K562 (cell line): Measurements from ENCODE around the gene DYNLT3. TPM values are rescaled to one million over a fixed set of nuclear protein-coding genes. Genes with fewer than 3 reads are reported as not detected.

ENCODE experiments used
- ARID2 ChIP-seq: fragments of 450-650 bp; IDR thresholded peaks from 2 replicates; pipeline ENCODE4 v1.6.1; 2017; ENCODE audit warnings: antibody characterized with exemption, mild to moderate bottlenecking
- BACH1 ChIP-seq: fragments of 200-800 bp; sonication (Bioruptor generic); IDR thresholded peaks from 2 replicates; pipeline ENCODE4 v1.6.1; 2016; ENCODE audit warnings: missing genetic modification characterization, missing compliant biosample characterization
- EHMT2 ChIP-seq: fragments of 450-650 bp; IDR thresholded peaks from 2 replicates; pipeline ENCODE4 v1.6.1; 2018; ENCODE audit warnings: antibody characterized with exemption
- MYNN ChIP-seq, 2 experiments: sonication (generic); formaldehyde crosslinking in 1 of 2; IDR thresholded peaks; 2 replicates each; pipeline versions ENCODE4 v1.5.0 to v1.6.1; 2016 to 2020; ENCODE audit warnings: antibody characterized with exemption in 1 of 2, missing genetic modification reagents in 1 of 2
- NFE2 ChIP-seq: IDR thresholded peaks from 2 replicates; pipeline ENCODE4 v1.6.1; 2014; ENCODE audit warnings: antibody characterized with exemption, low read depth
- NR1H2 ChIP-seq: sonication (generic); formaldehyde crosslinking; IDR thresholded peaks from 2 replicates; pipeline ENCODE4 v1.4.0; 2020; ENCODE audit warnings: mild to moderate bottlenecking, missing genetic modification reagents
- SMARCB1 ChIP-seq: IDR thresholded peaks from 2 replicates; pipeline ENCODE4 v1.6.1; 2011; ENCODE audit warnings: improper control_type of control experiment, low read depth; ENCODE audit not compliant: insufficient read length
- SP1 ChIP-seq: sonication (generic); formaldehyde crosslinking; IDR thresholded peaks from 2 replicates; pipeline ENCODE4 v1.8.1; 2022; ENCODE audit warnings: mild to moderate bottlenecking, missing genetic modification reagents
- U2AF1 ChIP-seq: fragments of 200-400 bp; formaldehyde crosslinking; optimal IDR thresholded peaks from 2 replicates; pipeline ENCODE3; 2017; ENCODE audit warnings: mild to moderate bottlenecking, low read depth, low read length, moderate library complexity
- ZFP36 ChIP-seq: fragments of 150-350 bp; IDR thresholded peaks from 2 replicates; pipeline ENCODE4 v1.6.1; 2018; ENCODE audit warnings: low read length, low read depth; ENCODE audit not compliant: partially characterized antibody
- ZKSCAN1 ChIP-seq: fragments of 150-350 bp; IDR thresholded peaks from 2 replicates; pipeline ENCODE4 v1.6.1; 2016; ENCODE audit warnings: low read depth, low read length
- polyA plus RNA-seq, 8 experiments: library from polyadenylated mRNA; depleted of rRNA in 4 of 8; stranded (reverse) in 5 of 8; unstranded in 3 of 8; fragments of >200 nt; fragmentation: Nextera tagmentation in 2 of 8; fragmentation: Illumina TruSeq in 1 of 8; extraction: Ambion mirVana in 2 of 8; extraction: Trizol in 1 of 8; gene quantifications; 2 replicates each; pipeline versions ENCODE4 v1.2.1 to v1.2.3, GENCODE V29; 2011 to 2014; ENCODE audit warnings: inconsistent platforms in 1 of 8, missing spikeins in 1 of 8
- total RNA-seq, 7 experiments: library from RNA; depleted of rRNA in 6 of 7; stranded (reverse); fragments of >200 nt in 6 of 7; fragmentation: Illumina TruSeq in 2 of 7; extraction: Trizol in 2 of 7; gene quantifications; 2 replicates each; pipeline versions ENCODE4 v1.2.1 to v1.2.3, GENCODE V29; 2011 to 2021; ENCODE audit warnings: low replicate concordance in 1 of 7
- TF ChIP-seq, protein P1 (sequence below): fragments of 200-400 bp; formaldehyde crosslinking; IDR thresholded peaks from 2 replicates; pipeline ENCODE4 v1.6.1; 2017; ENCODE audit warnings: mild to moderate bottlenecking, low read depth, low read length, moderate library complexity
- TF ChIP-seq, protein P2 (sequence below): fragments of 250-450 bp; sonication (Bioruptor Pico); IDR thresholded peaks from 2 replicates; pipeline ENCODE4 v1.8.0; 2021; ENCODE audit warnings: moderate library complexity, mild to moderate bottlenecking, inconsistent platforms
- TF ChIP-seq, protein P3 (sequence below): sonication (generic); formaldehyde crosslinking; IDR thresholded peaks from 2 replicates; pipeline ENCODE4 v1.8.1; 2023; ENCODE audit warnings: mild to moderate bottlenecking, missing genetic modification reagents
- TF ChIP-seq, protein P4 (sequence below): fragments of 250-450 bp; sonication (Bioruptor Pico); IDR thresholded peaks from 2 replicates; pipeline ENCODE4 v1.5.0; 2022; ENCODE audit warnings: mild to moderate bottlenecking
- TF ChIP-seq, protein P5 (sequence below): sonication (generic); formaldehyde crosslinking; IDR thresholded peaks from 2 replicates; pipeline ENCODE4 v1.8.0; 2022; ENCODE audit warnings: mild to moderate bottlenecking, missing genetic modification reagents

DYNLT3 gene
- total and polyA plus RNA-seq, 9 of the 15 experiments (the other 6 are each of a cell fraction or from before 2014, with no cell fraction given): 4.5 to 17.5 (median 8.3) TPM

DNA sequence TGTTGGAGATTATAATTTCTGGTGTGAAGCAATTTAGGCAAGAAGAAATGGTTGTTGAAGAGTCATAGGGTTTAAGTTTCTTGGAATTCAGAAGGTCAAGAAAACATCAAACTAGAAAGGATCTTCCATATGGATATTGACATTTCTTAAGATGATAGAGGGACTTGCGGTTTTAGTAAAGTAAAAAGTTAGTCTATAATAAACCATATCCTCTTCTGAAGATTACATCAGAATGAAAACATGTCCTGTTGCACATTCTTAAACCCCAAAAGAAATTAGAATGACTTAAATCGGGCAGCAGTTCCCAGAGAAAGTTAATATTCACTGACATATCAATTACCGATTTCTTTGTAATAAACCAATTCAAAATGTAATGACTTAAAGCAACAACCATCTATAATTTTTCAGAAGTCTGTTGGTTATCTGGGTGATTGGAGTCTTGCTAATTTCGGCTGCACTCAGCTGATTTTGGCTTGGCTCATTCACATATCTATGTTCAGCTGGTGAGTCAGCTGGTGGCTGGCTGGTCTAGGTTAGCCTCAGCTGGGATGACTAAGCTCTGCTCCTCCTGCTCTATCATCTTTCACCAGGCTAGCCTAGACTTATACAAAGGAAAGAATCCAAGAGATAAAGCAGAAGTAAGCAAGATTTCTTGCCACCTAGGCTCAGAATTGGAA is 24.4 kb upstream of the DYNLT3 start (continued):
- no peak for TF ChIP-seq SP1 (CRISPR knock-in tag)
- TF ChIP-seq, protein P1, sequence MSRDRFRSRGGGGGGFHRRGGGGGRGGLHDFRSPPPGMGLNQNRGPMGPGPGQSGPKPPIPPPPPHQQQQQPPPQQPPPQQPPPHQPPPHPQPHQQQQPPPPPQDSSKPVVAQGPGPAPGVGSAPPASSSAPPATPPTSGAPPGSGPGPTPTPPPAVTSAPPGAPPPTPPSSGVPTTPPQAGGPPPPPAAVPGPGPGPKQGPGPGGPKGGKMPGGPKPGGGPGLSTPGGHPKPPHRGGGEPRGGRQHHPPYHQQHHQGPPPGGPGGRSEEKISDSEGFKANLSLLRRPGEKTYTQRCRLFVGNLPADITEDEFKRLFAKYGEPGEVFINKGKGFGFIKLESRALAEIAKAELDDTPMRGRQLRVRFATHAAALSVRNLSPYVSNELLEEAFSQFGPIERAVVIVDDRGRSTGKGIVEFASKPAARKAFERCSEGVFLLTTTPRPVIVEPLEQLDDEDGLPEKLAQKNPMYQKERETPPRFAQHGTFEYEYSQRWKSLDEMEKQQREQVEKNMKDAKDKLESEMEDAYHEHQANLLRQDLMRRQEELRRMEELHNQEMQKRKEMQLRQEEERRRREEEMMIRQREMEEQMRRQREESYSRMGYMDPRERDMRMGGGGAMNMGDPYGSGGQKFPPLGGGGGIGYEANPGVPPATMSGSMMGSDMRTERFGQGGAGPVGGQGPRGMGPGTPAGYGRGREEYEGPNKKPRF: no peak
- TF ChIP-seq, protein P2, sequence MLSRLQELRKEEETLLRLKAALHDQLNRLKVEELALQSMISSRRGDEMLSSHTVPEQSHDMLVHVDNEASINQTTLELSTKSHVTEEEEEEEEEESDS: no peak
- TF ChIP-seq, protein P3, sequence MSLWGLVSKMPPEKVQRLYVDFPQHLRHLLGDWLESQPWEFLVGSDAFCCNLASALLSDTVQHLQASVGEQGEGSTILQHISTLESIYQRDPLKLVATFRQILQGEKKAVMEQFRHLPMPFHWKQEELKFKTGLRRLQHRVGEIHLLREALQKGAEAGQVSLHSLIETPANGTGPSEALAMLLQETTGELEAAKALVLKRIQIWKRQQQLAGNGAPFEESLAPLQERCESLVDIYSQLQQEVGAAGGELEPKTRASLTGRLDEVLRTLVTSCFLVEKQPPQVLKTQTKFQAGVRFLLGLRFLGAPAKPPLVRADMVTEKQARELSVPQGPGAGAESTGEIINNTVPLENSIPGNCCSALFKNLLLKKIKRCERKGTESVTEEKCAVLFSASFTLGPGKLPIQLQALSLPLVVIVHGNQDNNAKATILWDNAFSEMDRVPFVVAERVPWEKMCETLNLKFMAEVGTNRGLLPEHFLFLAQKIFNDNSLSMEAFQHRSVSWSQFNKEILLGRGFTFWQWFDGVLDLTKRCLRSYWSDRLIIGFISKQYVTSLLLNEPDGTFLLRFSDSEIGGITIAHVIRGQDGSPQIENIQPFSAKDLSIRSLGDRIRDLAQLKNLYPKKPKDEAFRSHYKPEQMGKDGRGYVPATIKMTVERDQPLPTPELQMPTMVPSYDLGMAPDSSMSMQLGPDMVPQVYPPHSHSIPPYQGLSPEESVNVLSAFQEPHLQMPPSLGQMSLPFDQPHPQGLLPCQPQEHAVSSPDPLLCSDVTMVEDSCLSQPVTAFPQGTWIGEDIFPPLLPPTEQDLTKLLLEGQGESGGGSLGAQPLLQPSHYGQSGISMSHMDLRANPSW (CRISPR knock-in tag): no peak
- TF ChIP-seq, protein P4, sequence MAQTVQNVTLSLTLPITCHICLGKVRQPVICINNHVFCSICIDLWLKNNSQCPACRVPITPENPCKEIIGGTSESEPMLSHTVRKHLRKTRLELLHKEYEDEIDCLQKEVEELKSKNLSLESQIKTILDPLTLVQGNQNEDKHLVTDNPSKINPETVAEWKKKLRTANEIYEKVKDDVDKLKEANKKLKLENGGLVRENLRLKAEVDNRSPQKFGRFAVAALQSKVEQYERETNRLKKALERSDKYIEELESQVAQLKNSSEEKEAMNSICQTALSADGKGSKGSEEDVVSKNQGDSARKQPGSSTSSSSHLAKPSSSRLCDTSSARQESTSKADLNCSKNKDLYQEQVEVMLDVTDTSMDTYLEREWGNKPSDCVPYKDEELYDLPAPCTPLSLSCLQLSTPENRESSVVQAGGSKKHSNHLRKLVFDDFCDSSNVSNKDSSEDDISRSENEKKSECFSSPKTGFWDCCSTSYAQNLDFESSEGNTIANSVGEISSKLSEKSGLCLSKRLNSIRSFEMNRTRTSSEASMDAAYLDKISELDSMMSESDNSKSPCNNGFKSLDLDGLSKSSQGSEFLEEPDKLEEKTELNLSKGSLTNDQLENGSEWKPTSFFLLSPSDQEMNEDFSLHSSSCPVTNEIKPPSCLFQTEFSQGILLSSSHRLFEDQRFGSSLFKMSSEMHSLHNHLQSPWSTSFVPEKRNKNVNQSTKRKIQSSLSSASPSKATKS (CRISPR knock-in tag): no peak
- TF ChIP-seq SMARCB1: no peak
- TF ChIP-seq, protein P5, sequence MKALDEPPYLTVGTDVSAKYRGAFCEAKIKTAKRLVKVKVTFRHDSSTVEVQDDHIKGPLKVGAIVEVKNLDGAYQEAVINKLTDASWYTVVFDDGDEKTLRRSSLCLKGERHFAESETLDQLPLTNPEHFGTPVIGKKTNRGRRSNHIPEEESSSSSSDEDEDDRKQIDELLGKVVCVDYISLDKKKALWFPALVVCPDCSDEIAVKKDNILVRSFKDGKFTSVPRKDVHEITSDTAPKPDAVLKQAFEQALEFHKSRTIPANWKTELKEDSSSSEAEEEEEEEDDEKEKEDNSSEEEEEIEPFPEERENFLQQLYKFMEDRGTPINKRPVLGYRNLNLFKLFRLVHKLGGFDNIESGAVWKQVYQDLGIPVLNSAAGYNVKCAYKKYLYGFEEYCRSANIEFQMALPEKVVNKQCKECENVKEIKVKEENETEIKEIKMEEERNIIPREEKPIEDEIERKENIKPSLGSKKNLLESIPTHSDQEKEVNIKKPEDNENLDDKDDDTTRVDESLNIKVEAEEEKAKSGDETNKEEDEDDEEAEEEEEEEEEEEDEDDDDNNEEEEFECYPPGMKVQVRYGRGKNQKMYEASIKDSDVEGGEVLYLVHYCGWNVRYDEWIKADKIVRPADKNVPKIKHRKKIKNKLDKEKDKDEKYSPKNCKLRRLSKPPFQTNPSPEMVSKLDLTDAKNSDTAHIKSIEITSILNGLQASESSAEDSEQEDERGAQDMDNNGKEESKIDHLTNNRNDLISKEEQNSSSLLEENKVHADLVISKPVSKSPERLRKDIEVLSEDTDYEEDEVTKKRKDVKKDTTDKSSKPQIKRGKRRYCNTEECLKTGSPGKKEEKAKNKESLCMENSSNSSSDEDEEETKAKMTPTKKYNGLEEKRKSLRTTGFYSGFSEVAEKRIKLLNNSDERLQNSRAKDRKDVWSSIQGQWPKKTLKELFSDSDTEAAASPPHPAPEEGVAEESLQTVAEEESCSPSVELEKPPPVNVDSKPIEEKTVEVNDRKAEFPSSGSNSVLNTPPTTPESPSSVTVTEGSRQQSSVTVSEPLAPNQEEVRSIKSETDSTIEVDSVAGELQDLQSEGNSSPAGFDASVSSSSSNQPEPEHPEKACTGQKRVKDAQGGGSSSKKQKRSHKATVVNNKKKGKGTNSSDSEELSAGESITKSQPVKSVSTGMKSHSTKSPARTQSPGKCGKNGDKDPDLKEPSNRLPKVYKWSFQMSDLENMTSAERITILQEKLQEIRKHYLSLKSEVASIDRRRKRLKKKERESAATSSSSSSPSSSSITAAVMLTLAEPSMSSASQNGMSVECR (CRISPR knock-in tag): no peak
- no peak for TF ChIP-seq ZKSCAN1
- peak; percentile 83 for TF ChIP-seq BACH1 (tag)
- peak; percentile 98 for TF ChIP-seq MYNN (IDR thresholded peaks at IDR 0.05)
- TF ChIP-seq MYNN (CRISPR knock-in tag; IDR thresholded peaks at IDR 0.05): no peak
- no peak for TF ChIP-seq EHMT2
- peak; percentile 81 for TF ChIP-seq NFE2
- TF ChIP-seq ARID2: no peak
- no peak for TF ChIP-seq NR1H2 (CRISPR knock-in tag)
- TF ChIP-seq U2AF1: no peak
- TF ChIP-seq ZFP36: no peak
